Activated CD8-positive, alpha-beta T cell treated with anti-CD3 and anti-CD28 coated beads for 36 hours (primary cell): ENCODE measurements around the gene GABBR2. TPM values are rescaled to one million over a fixed set of nuclear protein-coding genes. Genes with fewer than 3 reads are reported as not detected.

ENCODE experiments used
- ATAC-seq: fragments of 200-7000 bp; cut with Tn5 transposase; one replicate; pipeline ENCODE4 v1.10.0; 2021; ENCODE audit warnings: mild to moderate bottlenecking, moderate library complexity
- CTCF ChIA-PET: fragments of 350-600 bp; sonication (Branson Sonifier 250); formaldehyde crosslinking; loops from one replicate; lab custom pipeline; 2021; ENCODE audit warnings: antibody characterized with exemption; lab: Charles Lee
- POLR2A ChIA-PET: fragments of 350-600 bp; sonication (Branson Sonifier 250); formaldehyde crosslinking; loops from one replicate; lab custom pipeline; 2021; ENCODE audit warnings: antibody characterized with exemption; lab: Charles Lee
- DNase-seq: peaks from one replicate; pipeline ENCODE4 v3.0.0-alpha.2; 2020
- H3K27ac Mint-ChIP-seq: one replicate; pipeline ENCODE4 v1.8.0; 2021; ENCODE audit warnings: mild to moderate bottlenecking, mixed read lengths
- H3K27me3 Mint-ChIP-seq: one replicate; pipeline ENCODE4 v1.8.0; 2021; ENCODE audit warnings: mixed read lengths
- H3K36me3 Mint-ChIP-seq: one replicate; pipeline ENCODE4 v1.8.0; 2021; ENCODE audit warnings: low read depth, mixed read lengths
- H3K4me1 Mint-ChIP-seq: one replicate; pipeline ENCODE4 v1.8.0; 2021; ENCODE audit warnings: low read depth, mixed read lengths
- H3K4me3 Mint-ChIP-seq: one replicate; pipeline ENCODE4 v1.8.0; 2021; ENCODE audit warnings: mild to moderate bottlenecking, moderate library complexity, mixed read lengths
- H3K9me3 Mint-ChIP-seq: one replicate; pipeline ENCODE4 v1.8.0; 2021; ENCODE audit warnings: mixed read lengths
- CTCF ChIP-seq: fragments of 200-600 bp; IDR thresholded peaks from one replicate; pipeline ENCODE4 v1.8.0; 2022; ENCODE audit warnings: antibody characterized with exemption, mild to moderate bottlenecking
- intact Hi-C: fragments of 100-400 bp; cut with micrococcal nuclease; formaldehyde crosslinking; loops from one replicate; pipeline ENCODE4 v1.10.0; 2022
- total RNA-seq, 2 experiments: library from RNA; stranded (reverse); gene quantifications; one replicate each; pipeline ENCODE4 v1.2.3, GENCODE V29; 2021

The GABBR2 gene
- total RNA-seq, 2 experiments from 2014 or later, result not detected

DNA sequence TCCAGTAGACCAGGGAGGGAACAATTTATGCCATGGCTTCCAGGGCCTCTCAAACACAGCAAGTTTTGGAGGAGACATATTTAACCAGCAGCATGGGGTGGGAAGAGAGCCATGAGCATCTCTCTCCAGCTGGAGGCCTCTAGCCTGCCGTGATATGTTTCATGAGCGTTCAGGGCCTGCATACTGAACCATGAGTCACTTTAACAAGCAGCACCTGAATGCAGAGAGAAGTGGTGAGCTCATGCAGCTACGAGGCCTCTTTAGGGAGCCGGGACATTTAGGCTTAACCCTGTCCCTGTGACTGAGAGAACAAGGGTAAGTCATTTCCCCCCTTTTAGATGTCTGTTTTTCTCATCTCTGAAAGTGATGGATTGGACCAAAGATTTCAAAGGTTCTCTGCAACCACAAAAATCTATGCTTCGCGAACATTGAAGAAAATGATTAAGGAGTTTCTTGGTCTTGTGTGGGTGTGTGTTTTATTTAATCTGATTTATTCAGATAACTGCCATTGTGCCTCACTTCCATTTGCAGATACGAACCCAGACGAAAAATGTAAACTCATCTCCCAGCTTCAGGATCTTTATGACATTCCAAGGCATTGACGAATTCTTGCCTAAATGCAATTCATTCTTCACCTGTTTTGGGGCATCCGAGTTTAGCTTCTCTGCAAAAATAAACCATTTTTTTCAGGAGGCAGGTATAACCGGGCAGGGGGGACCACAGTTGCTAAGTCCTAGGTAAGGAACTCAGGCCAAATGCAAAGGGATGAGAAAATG is 157.0 kb downstream of the GABBR2 start:
- Mint-ChIP-seq H3K36me3 (no peaks in the 10 kb centered on the region), H3K9me3 (no peaks in the 10 kb centered on the region), H3K27ac (no peak overlapping the region), H3K27me3 (peaks cover 16% of the 10 kb centered on the region), H3K4me1 (no peaks in the 10 kb centered on the region), H3K4me3 (no peak overlapping the region)
- DNase-seq (no peak), ATAC-seq (no peak)
- POLR2A ChIA-PET, result no interaction called here
- CTCF ChIA-PET, result no interaction called here
- intact Hi-C loops, result no loop called here
- no peak for TF ChIP-seq CTCF

GRCh38 chr9:98550206-98550820 is 158.4 kb downstream of the GABBR2 start:
- peaks cover 14% of the 10 kb centered on the region for H3K27me3 Mint-ChIP-seq
- H3K27ac Mint-ChIP-seq, result no peak overlapping the region
- no peak for ATAC-seq
- ChIA-PET POLR2A (no interaction called here), CTCF (no interaction called here)
- H3K4me3 Mint-ChIP-seq, result no peak overlapping the region
- no peaks in the 10 kb centered on the region for H3K4me1 Mint-ChIP-seq
- TF ChIP-seq CTCF, result no peak
- no peak for DNase-seq
- intact Hi-C loops, result no loop called here
- H3K9me3 Mint-ChIP-seq, result no peaks in the 10 kb centered on the region
- H3K36me3 Mint-ChIP-seq, result no peaks in the 10 kb centered on the region

DNA sequence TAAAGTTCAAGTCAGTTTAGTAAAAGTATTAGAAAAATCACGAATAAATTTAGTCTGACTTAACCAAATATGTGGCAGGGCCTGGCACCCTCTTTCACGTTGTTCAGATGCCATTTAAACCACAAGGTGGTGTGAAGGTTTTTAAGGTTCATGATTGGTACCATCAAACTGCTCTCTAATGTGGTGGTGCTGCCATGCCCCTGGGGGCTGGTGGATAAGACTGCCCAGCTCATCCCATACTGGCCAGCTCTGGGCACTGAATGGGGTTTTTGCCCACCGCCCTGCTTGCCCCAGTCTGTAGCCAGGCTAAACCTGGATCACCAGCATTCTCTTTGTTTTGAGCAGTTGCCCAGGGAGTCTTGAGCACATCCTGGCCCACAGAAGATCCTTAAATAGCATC is 159.3 kb downstream of the GABBR2 start:
- Mint-ChIP-seq H3K27ac (no peak overlapping the region), H3K9me3 (no peaks in the 10 kb centered on the region), H3K4me3 (no peak overlapping the region), H3K27me3 (peaks cover 14% of the 10 kb centered on the region), H3K4me1 (no peaks in the 10 kb centered on the region), H3K36me3 (no peaks in the 10 kb centered on the region)
- CTCF ChIA-PET, result no interaction called here
- TF ChIP-seq CTCF, result no peak
- POLR2A ChIA-PET, result no interaction called here
- intact Hi-C loops, result no loop called here
- DNase-seq (no peak), ATAC-seq (no peak)

GRCh38 chr9:98547606-98548005 is 161.1 kb downstream of the GABBR2 start:
- no peaks in the 10 kb centered on the region for H3K9me3 Mint-ChIP-seq
- no peaks in the 10 kb centered on the region for H3K4me1 Mint-ChIP-seq
- no peak overlapping the region for H3K4me3 Mint-ChIP-seq
- no peaks in the 10 kb centered on the region for H3K36me3 Mint-ChIP-seq
- intact Hi-C loops, result no loop called here
- POLR2A ChIA-PET, result no interaction called here
- no peak for TF ChIP-seq CTCF
- H3K27me3 Mint-ChIP-seq, result peaks cover 9% of the 10 kb centered on the region
- DNase-seq (no peak), ATAC-seq (no peak)
- CTCF ChIA-PET, result interaction anchor here (1.4 kb wide), 1 partner anchor 9 kb away, joined by 5 read pairs; no protein-coding TSS in a partner anchor
- no peak overlapping the region for H3K27ac Mint-ChIP-seq

GRCh38 chr9:98545021-98545420 is 163.7 kb downstream of the GABBR2 start:
- H3K9me3 Mint-ChIP-seq, result no peaks in the 10 kb centered on the region
- ATAC-seq (no peak), DNase-seq (no peak)
- POLR2A ChIA-PET, result interaction anchor here (0.5 kb wide), 1 partner anchor 159 kb away, joined by 3 read pairs; no protein-coding TSS in a partner anchor
- intact Hi-C loops, result no loop called here
- no peak for TF ChIP-seq CTCF
- no peak overlapping the region for H3K27ac Mint-ChIP-seq
- peaks cover 7% of the 10 kb centered on the region for H3K27me3 Mint-ChIP-seq
- H3K36me3 Mint-ChIP-seq, result no peaks in the 10 kb centered on the region
- CTCF ChIA-PET, result no interaction called here
- H3K4me3 Mint-ChIP-seq, result no peak overlapping the region
- H3K4me1 Mint-ChIP-seq, result no peaks in the 10 kb centered on the region
